Liver (tissue), 9 donors: ENCODE data around the gene SLC38A3. TPM values are rescaled to one million over a fixed set of nuclear protein-coding genes. Genes with fewer than 3 reads are reported as not detected.

Experiments used
- DNase-seq: peaks from one replicate; pipeline ENCODE4 v3.0.0-alpha.2; 2017; ENCODE audit warnings: low spot score
- H3K27ac ChIP-seq, 2 donors: one replicate each; pipeline ENCODE4 v1.7.0; 2013; ENCODE audit warnings: inconsistent platforms in 2 of 2, low read length in 2 of 2, control low read depth in 1 of 2, low read depth in 1 of 2, mild to moderate bottlenecking in 1 of 2
- H3K27me3 ChIP-seq, 4 donors: one replicate each; pipeline versions ENCODE4 v1.6.1 to v1.7.0; 2013; ENCODE audit warnings: low read length in 3 of 4, inconsistent platforms in 1 of 4, mild to moderate bottlenecking in 1 of 4, moderate library complexity in 1 of 4; ENCODE audit not compliant: control insufficient read depth in 4 of 4, insufficient read depth in 4 of 4
- H3K36me3 ChIP-seq, 4 donors: one replicate each; pipeline versions ENCODE4 v1.6.1 to v1.7.0; 2013; ENCODE audit warnings: low read length in 3 of 4, mild to moderate bottlenecking in 3 of 4, low read depth in 1 of 4, moderate library complexity in 1 of 4; ENCODE audit not compliant: control insufficient read depth in 4 of 4, insufficient read depth in 3 of 4
- H3K4me1 ChIP-seq, 4 donors: one replicate each; pipeline versions ENCODE4 v1.6.1 to v1.7.0; 2013; ENCODE audit warnings: low read length in 3 of 4, mild to moderate bottlenecking in 3 of 4, moderate library complexity in 1 of 4; ENCODE audit not compliant: control insufficient read depth in 4 of 4, insufficient read depth in 4 of 4
- H3K4me3 ChIP-seq, 3 donors: one replicate each; pipeline versions ENCODE4 v1.6.1 to v1.7.0; 2013; ENCODE audit warnings: low read length in 3 of 3, control low read depth in 1 of 3, low read depth in 1 of 3, mild to moderate bottlenecking in 1 of 3
- H3K9ac ChIP-seq, 2 donors: one replicate each; pipeline ENCODE4 v1.7.0; 2013; ENCODE audit warnings: low read length in 2 of 2, mild to moderate bottlenecking in 2 of 2, moderate library complexity in 2 of 2, control low read depth in 1 of 2, low read depth in 1 of 2
- H3K9me3 ChIP-seq, 4 donors: one replicate each; pipeline versions ENCODE4 v1.6.1 to v1.7.0; 2013; ENCODE audit warnings: low read length in 3 of 4; ENCODE audit not compliant: control insufficient read depth in 4 of 4
- ATF3 ChIP-seq: IDR thresholded peaks from 2 replicates; pipeline ENCODE4 v1.6.1; 2016; ENCODE audit warnings: antibody characterized with exemption
- CTCF ChIP-seq: fragments of 150-350 bp; IDR thresholded peaks from 2 replicates; pipeline ENCODE4 v1.5.1; 2017; ENCODE audit warnings: improper control_type of control experiment, low read depth, low read length; ENCODE audit not compliant: missing input control
- EGR1 ChIP-seq, 2 donors: IDR thresholded peaks; 2 replicates each; pipeline ENCODE4 v1.6.1; 2016 to 2018; ENCODE audit warnings: antibody characterized with exemption in 2 of 2, low read depth in 2 of 2
- FOXA1 ChIP-seq: IDR thresholded peaks from 2 replicates; pipeline ENCODE4 v1.6.1; 2016; ENCODE audit warnings: antibody characterized with exemption
- FOXA2 ChIP-seq: IDR thresholded peaks from 2 replicates; pipeline ENCODE4 v1.6.1; 2016; ENCODE audit warnings: antibody characterized with exemption
- GABPA ChIP-seq, 2 donors: IDR thresholded peaks in 1 of 2; conservative IDR thresholded peaks in 1 of 2; 2 replicates each; pipeline ENCODE4 v1.6.1; 2016; ENCODE audit warnings: antibody characterized with exemption in 2 of 2, mild to moderate bottlenecking in 1 of 2, moderate library complexity in 1 of 2
- HNF4A ChIP-seq, 2 donors: conservative IDR thresholded peaks; 2 replicates each; pipeline ENCODE4 v1.6.1; 2016; ENCODE audit warnings: antibody characterized with exemption in 2 of 2, mild to moderate bottlenecking in 2 of 2
- HNF4G ChIP-seq: IDR thresholded peaks from 2 replicates; pipeline ENCODE4 v1.6.1; 2016; ENCODE audit warnings: antibody characterized with exemption
- JUND ChIP-seq, 2 donors: IDR thresholded peaks; 2 replicates each; pipeline ENCODE4 v1.6.1; 2016; ENCODE audit warnings: antibody characterized with exemption in 2 of 2
- MAX ChIP-seq: IDR thresholded peaks from 2 replicates; pipeline ENCODE4 v1.6.1; 2016; ENCODE audit warnings: antibody characterized with exemption
- NR2F2 ChIP-seq: IDR thresholded peaks from 2 replicates; pipeline ENCODE4 v1.6.1; 2016; ENCODE audit warnings: antibody characterized with exemption
- RAD21 ChIP-seq, 2 donors: IDR thresholded peaks; 2 replicates each; pipeline ENCODE4 v1.6.1; 2016; ENCODE audit warnings: antibody characterized with exemption in 2 of 2, mild to moderate bottlenecking in 2 of 2
- REST ChIP-seq: IDR thresholded peaks from 2 replicates; pipeline ENCODE4 v1.6.1; 2016; ENCODE audit warnings: antibody characterized with exemption, mild to moderate bottlenecking
- RXRA ChIP-seq, 2 donors: IDR thresholded peaks; 2 replicates each; pipeline ENCODE4 v1.6.1; 2017 to 2018; ENCODE audit warnings: antibody characterized with exemption in 2 of 2, mild to moderate bottlenecking in 1 of 2
- SP1 ChIP-seq: IDR thresholded peaks from 2 replicates; pipeline ENCODE4 v1.6.1; 2018; ENCODE audit warnings: antibody characterized with exemption, mild to moderate bottlenecking
- TAF1 ChIP-seq: conservative IDR thresholded peaks from 2 replicates; pipeline ENCODE4 v1.6.1; 2016; ENCODE audit warnings: antibody characterized with exemption, mild to moderate bottlenecking
- YY1 ChIP-seq: IDR thresholded peaks from 2 replicates; pipeline ENCODE4 v1.6.1; 2016; ENCODE audit warnings: antibody characterized with exemption, mild to moderate bottlenecking
- ZBTB33 ChIP-seq: IDR thresholded peaks from 2 replicates; pipeline ENCODE4 v1.6.1; 2016; ENCODE audit warnings: antibody characterized with exemption
- WGBS: extraction: QIAGEN DNeasy Blood & Tissue Kit; methylation state at CpG from one replicate; pipeline ENCODE4 v1.1.7; 2013; 5-methylcytosine and 5-hydroxymethylcytosine counted together
- polyA plus RNA-seq, 2 donors: library from polyadenylated mRNA; stranded (reverse) in 1 of 2; unstranded in 1 of 2; fragments of 200-250 nt in 1 of 2; fragments of >200 nt in 1 of 2; fragmentation: Nextera tagmentation in 1 of 2; extraction: Ambion mirVana in 1 of 2; gene quantifications; one replicate each; pipeline versions ENCODE4 v1.2.1 to v1.2.3, GENCODE V29; 2013 to 2015
- total RNA-seq, 2 donors: library from RNA; depleted of rRNA; stranded (reverse); fragments of >200 nt; gene quantifications; one replicate each; pipeline ENCODE4 v1.2.3, GENCODE V29; 2014
- donor health status: healthy.
- donor health status: healthy.
- donor health status: healthy.
- donor health status: healthy.
- donor health status: healthy.

SLC38A3 gene
- total and polyA plus RNA-seq, 4 donors: 98.1 to 180 (median 140) TPM

- DNase-seq: no peak
- Histone ChIP-seq H3K36me3 (peaks cover 11 to 21% (median 15%) of the 10 kb centered on the region in 4 donors), H3K9me3 (no peaks in the 10 kb centered on the region), H3K27ac (no peak overlapping the region), H3K4me3 (no peak overlapping the region), H3K9ac (no peak overlapping the region), H3K27me3 (no peaks in the 10 kb centered on the region), H3K4me1 (peaks cover 14 to 42% (median 27%) of the 10 kb centered on the region in 4 donors)
- TF ChIP-seq NR2F2: no peak
- TF ChIP-seq CTCF: no peak
- no peak for TF ChIP-seq TAF1
- no peak for TF ChIP-seq SP1
- TF ChIP-seq JUND (IDR thresholded peaks at IDR 0.05): no peak
- TF ChIP-seq FOXA1: no peak
- no peak for TF ChIP-seq YY1
- no peak for TF ChIP-seq GABPA (IDR thresholded peaks at IDR 0.05 in 1 of 2, conservative IDR thresholded peaks at IDR 0.05 in 1 of 2)
- TF ChIP-seq RAD21 (IDR thresholded peaks at IDR 0.05): no peak
- TF ChIP-seq ZBTB33: no peak
- no peak for TF ChIP-seq EGR1 (IDR thresholded peaks at IDR 0.05; ENCODE audit: low read depth in 2 of 2)
- TF ChIP-seq HNF4G: no peak
- TF ChIP-seq ATF3: no peak
- TF ChIP-seq HNF4A (conservative IDR thresholded peaks at IDR 0.05): no peak
- no peak for TF ChIP-seq REST
- TF ChIP-seq FOXA2: no peak
- WGBS: 90% methylated on average over 17 of the region's 17 CpGs
Measured at GRCh38 chr3:50258029-50258680, 53.1 kb downstream of the SLC38A3 start.

GRCh38 chr3:50258979-50259378 is 53.9 kb downstream of the SLC38A3 start:
- peaks cover 11 to 21% (median 15%) of the 10 kb centered on the region in 4 donors for H3K36me3 ChIP-seq
- no peak overlapping the region for H3K27ac ChIP-seq
- H3K9ac ChIP-seq: no peak overlapping the region
- no peak for DNase-seq
- H3K4me3 ChIP-seq: no peak overlapping the region
- WGBS: 88% methylated on average over 16 of the region's 16 CpGs
- no peaks in the 10 kb centered on the region for H3K9me3 ChIP-seq
- no peaks in the 10 kb centered on the region for H3K27me3 ChIP-seq
- H3K4me1 ChIP-seq: peaks cover 11 to 39% (median 23%) of the 10 kb centered on the region in 4 donors
- TF ChIP-seq RAD21 (IDR thresholded peaks at IDR 0.05) (no peak), GABPA (IDR thresholded peaks at IDR 0.05 in 1 of 2, conservative IDR thresholded peaks at IDR 0.05 in 1 of 2) (no peak), REST (no peak), HNF4G (no peak), RXRA (IDR thresholded peaks at IDR 0.05) (no peak), MAX (no peak), FOXA1 (no peak), EGR1 (IDR thresholded peaks at IDR 0.05; ENCODE audit: low read depth in 2 of 2) (no peak), JUND (IDR thresholded peaks at IDR 0.05) (no peak), ATF3 (no peak), NR2F2 (no peak), YY1 (no peak)
